Spleen (tissue), 11 donors: ENCODE results near the gene NOXO1. TPM values are rescaled to one million over a fixed set of nuclear protein-coding genes. Genes with fewer than 3 reads are reported as not detected.
A peak's percentile ranks its signal among the peaks of the same experiment; 100 is the strongest.

Experiments used
- DNase-seq: peaks from one replicate; pipeline ENCODE4 v3.0.0-alpha.2; 2020
- H3K27ac ChIP-seq, 8 donors: fragments of 200-600 bp; sonication (generic) in 7 of 8; 1 replicate in 4 of 8; 2 replicates in 4 of 8; pipeline versions ENCODE4 v1.5.0 to v1.8.0; 2016 to 2021; ENCODE audit warnings: inconsistent platforms in 4 of 8, mild to moderate bottlenecking in 4 of 8, moderate library complexity in 1 of 8
- H3K27me3 ChIP-seq, 7 donors: fragments of 200-600 bp; sonication (generic) in 6 of 7; replicated peaks in 1 of 7; 1 replicate in 4 of 7; 2 replicates in 3 of 7; pipeline versions ENCODE4 v1.5.0 to v1.8.0; 2016 to 2021; ENCODE audit warnings: inconsistent platforms in 3 of 7, mild to moderate bottlenecking in 1 of 7
- H3K36me3 ChIP-seq, 6 donors: fragments of 200-600 bp; sonication (generic) in 5 of 6; 1 replicate in 4 of 6; 2 replicates in 2 of 6; pipeline versions ENCODE4 v1.5.0 to v1.8.0; 2016 to 2021; ENCODE audit warnings: inconsistent platforms in 2 of 6
- H3K4me1 ChIP-seq, 6 donors: fragments of 200-600 bp; sonication (generic) in 5 of 6; 1 replicate in 3 of 6; 2 replicates in 3 of 6; pipeline versions ENCODE4 v1.5.0 to v1.8.0; 2016 to 2021; ENCODE audit warnings: inconsistent platforms in 3 of 6
- H3K4me3 ChIP-seq, 8 donors: fragments of 200-600 bp; sonication (generic) in 7 of 8; 1 replicate in 4 of 8; 2 replicates in 4 of 8; pipeline versions ENCODE4 v1.5.0 to v1.8.0; 2016 to 2021; ENCODE audit warnings: inconsistent platforms in 4 of 8, mild to moderate bottlenecking in 4 of 8, moderate library complexity in 2 of 8
- H3K9me3 ChIP-seq, 8 donors: fragments of 200-600 bp; sonication (generic) in 7 of 8; 1 replicate in 4 of 8; 2 replicates in 4 of 8; pipeline versions ENCODE4 v1.5.0 to v1.8.0; 2016 to 2021; ENCODE audit warnings: inconsistent platforms in 4 of 8
- CTCF ChIP-seq, 11 experiments: fragments of 200-600 bp in 7 of 11; fragments of 450-650 bp in 4 of 11; sonication (generic) in 4 of 11; IDR thresholded peaks in 8 of 11; conservative IDR thresholded peaks in 3 of 11; 1 replicate in 7 of 11; 2 replicates in 4 of 11; pipeline versions ENCODE4 v1.4.0 to v1.8.0; 2016 to 2021; ENCODE audit warnings: antibody characterized with exemption in 11 of 11, inconsistent platforms in 4 of 11, mild to moderate bottlenecking in 1 of 11
- POLR2A ChIP-seq, 3 donors: fragments of 450-650 bp; IDR thresholded peaks; one replicate each; pipeline ENCODE4 v1.5.1; 2017; ENCODE audit warnings: antibody characterized with exemption in 3 of 3, mild to moderate bottlenecking in 1 of 3
- POLR2AphosphoS5 ChIP-seq, 3 donors: sonication (generic); formaldehyde crosslinking; IDR thresholded peaks; one replicate each; pipeline ENCODE4 v1.5.1; 2017; ENCODE audit warnings: antibody characterized with exemption in 3 of 3
- WGBS, 5 donors: extraction: QIAGEN DNeasy Blood & Tissue Kit in 3 of 5; methylation state at CpG; one replicate each; pipeline versions ENCODE4 v1.1.5 to v1.1.7; 2013 to 2018; 5-methylcytosine and 5-hydroxymethylcytosine counted together
- intact Hi-C: fragments of 100-400 bp; cut with DNase I; formaldehyde crosslinking; loops from one replicate; pipeline ENCODE4 v1.15.0; 2023; ENCODE audit warnings: low total_unique reads
- polyA plus RNA-seq, 3 donors: library from polyadenylated mRNA; stranded (reverse); fragments of 200-250 nt; gene quantifications; one replicate each; pipeline ENCODE4 v1.2.1, GENCODE V29; 2013
- total RNA-seq, 7 donors: library from RNA; depleted of rRNA in 3 of 7; stranded (reverse); fragments of >200 nt in 3 of 7; fragmentation: NEBNext Ultra II Directional in 4 of 7; extraction: Animal tissue kit (Norgen Biotek cat#: 25700) in 4 of 7; gene quantifications; one replicate each; pipeline versions ENCODE4 v1.1.0 to v1.2.1, GENCODE V29; 2016 to 2021
- donor health status: healthy with polysubstance abuse.
- donor health status: DM: no; HTN: no; CAD: no; lungs with moderate emphysema.
- donor health status: DM: no; HTN: no; CAD: no.
- donor health status: Bipolar disorder and iron deficiency.
- donor health status: healthy.
- donor health status: DM: no; HTN: no; CAD: no.
- donor health status: DM: yes; HTN: yes; CAD: no.

NOXO1 gene
- total and polyA plus RNA-seq, 10 donors = 0.30 to 1.4 (median 0.82) TPM; not detected in 4

GRCh38 chr16:1976951-1977874, 4.1 kb downstream of the NOXO1 start:
- TF ChIP-seq POLR2AphosphoS5 (IDR thresholded peaks at IDR 0.05) (peak in 1 of 3 donors; percentile 7), CTCF (IDR thresholded peaks at IDR 0.05 in 8 of 11, conservative IDR thresholded peaks at IDR 0.05 in 3 of 11) (no peak), POLR2A (IDR thresholded peaks at IDR 0.05) (no peak)
- no peak for DNase-seq
- WGBS, 5 donors = 94 to 95% (median 94%) methylated on average over 23 to 33 of the region's 33 CpGs
- no peak overlapping the region for H3K27ac ChIP-seq
- H3K27me3 ChIP-seq = peaks cover 3 to 87% (median 41%) of the 10 kb centered on the region in 7 donors
- peaks cover 10 to 43% (median 25%) of the 10 kb centered on the region in 6 donors for H3K4me1 ChIP-seq
- H3K9me3 ChIP-seq = no peaks in the 10 kb centered on the region
- H3K36me3 ChIP-seq = peaks cover 23 to 63% (median 52%) of the 10 kb centered on the region in 6 donors
- intact Hi-C loops = no loop called here
- H3K4me3 ChIP-seq = no peak overlapping the region

- Histone ChIP-seq H3K4me3 (no peak overlapping the region), H3K27ac (no peak overlapping the region), H3K36me3 (peaks cover 23 to 63% (median 52%) of the 10 kb centered on the region in 6 donors), H3K27me3 (peaks cover 3 to 77% (median 38%) of the 10 kb centered on the region in 7 donors), H3K4me1 (peaks cover 12 to 49% (median 31%) of the 10 kb centered on the region in 6 donors), H3K9me3 (no peaks in the 10 kb centered on the region)
- DNase-seq = no peak
- TF ChIP-seq POLR2AphosphoS5 (IDR thresholded peaks at IDR 0.05) (no peak), CTCF (IDR thresholded peaks at IDR 0.05 in 8 of 11, conservative IDR thresholded peaks at IDR 0.05 in 3 of 11) (no peak), POLR2A (IDR thresholded peaks at IDR 0.05) (no peak)
- 95 to 100% (median 96%) methylated on average over 3 to 8 of the region's 8 CpGs for WGBS, 5 donors
- intact Hi-C loops = no loop called here
These were observed 5.1 kb downstream of the NOXO1 start for GRCh38 chr16:1976216-1976520.

- Histone ChIP-seq H3K27me3 (peaks cover 3 to 72% (median 32%) of the 10 kb centered on the region in 7 donors), H3K36me3 (peaks cover 23 to 63% (median 52%) of the 10 kb centered on the region in 6 donors), H3K27ac (no peak overlapping the region), H3K4me1 (peaks cover 18 to 55% (median 37%) of the 10 kb centered on the region in 6 donors), H3K4me3 (no peak overlapping the region), H3K9me3 (no peaks in the 10 kb centered on the region)
- DNase-seq = no peak
- TF ChIP-seq POLR2AphosphoS5 (IDR thresholded peaks at IDR 0.05) (no peak), POLR2A (IDR thresholded peaks at IDR 0.05) (no peak), CTCF (IDR thresholded peaks at IDR 0.05 in 8 of 11, conservative IDR thresholded peaks at IDR 0.05 in 3 of 11) (no peak)
- WGBS, 5 donors = 94 to 97% (median 95%) methylated on average over 26 to 33 of the region's 33 CpGs
- intact Hi-C loops = no loop called here
These were observed 5.6 kb downstream of the NOXO1 start for GRCh38 chr16:1975432-1976215.
